HL-60/S4 (cell line): ENCODE measurements around the gene LGALS7B.
"Not testable (repeated sequence)": the region's sequence is repeated elsewhere in the genome, so short reads cannot be mapped to it uniquely, and the experiment has no call there.

Experiments
- in situ Hi-C: fragments of 300-500 bp; cut with MboI; formaldehyde crosslinking; loops from 2 replicates; pipeline ENCODE4 v1.14.3; 2022; ENCODE audit warnings: low sequenced_read_pairs

Gene LGALS7B

GRCh38 chr19:38769635-38770211 is 19.3 kb upstream of the LGALS7B start:
- in situ Hi-C loops, result no loop called here

DNA sequence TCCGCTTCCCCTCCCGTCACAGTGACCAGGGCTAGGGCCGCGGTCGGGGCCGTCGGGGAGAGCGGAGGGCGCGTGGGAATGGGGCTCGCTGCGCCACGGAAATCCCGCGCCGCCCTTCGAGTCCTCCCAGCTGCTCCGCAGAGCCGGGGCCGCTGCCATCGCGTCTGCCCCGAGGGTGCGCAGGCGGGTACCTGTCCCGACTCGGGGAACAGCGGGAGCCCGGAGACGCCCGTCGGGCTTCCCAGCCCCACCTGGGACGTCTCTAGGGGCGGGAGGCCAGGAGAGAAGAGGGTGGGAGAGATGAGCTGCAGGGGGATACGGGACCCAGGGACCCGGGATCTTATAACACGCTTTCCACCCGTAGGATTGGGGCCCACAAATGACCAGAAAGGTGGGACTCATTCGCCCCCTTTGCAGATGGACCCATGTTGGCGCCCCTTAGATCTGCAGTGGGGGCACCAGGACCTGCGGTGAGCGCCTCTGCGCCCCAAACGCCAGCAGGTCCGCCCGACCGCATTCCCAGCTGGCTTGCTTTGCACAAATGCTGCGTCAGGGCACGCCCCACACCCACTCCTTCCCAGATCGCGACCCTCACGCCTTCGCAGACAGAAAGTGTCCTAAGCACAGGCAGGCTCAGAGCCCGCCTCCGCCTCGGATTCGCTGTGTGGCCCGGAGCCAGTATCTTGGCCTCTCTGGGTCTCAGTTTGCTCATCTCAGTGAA is 18.6 kb upstream of the LGALS7B start:
- in situ Hi-C loops, result not testable (repeated sequence)

DNA sequence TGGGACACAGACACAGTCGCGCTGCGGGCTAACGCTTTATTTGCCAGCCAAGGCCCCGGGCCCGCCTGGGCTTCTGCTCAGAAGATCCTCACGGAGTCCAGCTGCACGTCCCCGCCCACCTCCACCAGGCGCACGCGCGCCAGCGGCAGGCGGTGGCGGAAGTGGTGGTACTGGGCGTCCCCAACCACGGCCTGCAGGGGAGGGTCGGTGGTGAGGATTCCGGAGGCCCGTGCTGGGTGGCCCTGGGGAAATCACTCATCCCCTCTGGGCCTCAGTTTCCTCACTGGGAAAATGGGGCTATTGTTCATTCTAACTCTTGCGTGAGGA is 18.1 kb upstream of the LGALS7B start:
- in situ Hi-C loops, result not testable (repeated sequence)

GRCh38 chr19:38771569-38771968 is 17.4 kb upstream of the LGALS7B start:
- in situ Hi-C loops, result not testable (repeated sequence)

- in situ Hi-C loops, result no loop called here
Measured at GRCh38 chr19:38773469-38774177, 15.4 kb upstream of the LGALS7B start, which contains the start of gene LGALS7. TSS of gene LGALS7 (minus strand) at chr19:38773517. CDS start at chr19:38773492, 25 bp downstream.

- in situ Hi-C loops, result no loop called here
Measured at GRCh38 chr19:38774181-38774950, 14.6 kb upstream of the LGALS7B start.

GRCh38 chr19:38778733-38779132 is 10.3 kb upstream of the LGALS7B start:
- in situ Hi-C loops, result no loop called here

GRCh38 chr19:38780443-38780842 is 8.6 kb upstream of the LGALS7B start:
- in situ Hi-C loops, result no loop called here

- in situ Hi-C loops, result no loop called here
Measured at GRCh38 chr19:38781058-38781457, 7.9 kb upstream of the LGALS7B start.

DNA sequence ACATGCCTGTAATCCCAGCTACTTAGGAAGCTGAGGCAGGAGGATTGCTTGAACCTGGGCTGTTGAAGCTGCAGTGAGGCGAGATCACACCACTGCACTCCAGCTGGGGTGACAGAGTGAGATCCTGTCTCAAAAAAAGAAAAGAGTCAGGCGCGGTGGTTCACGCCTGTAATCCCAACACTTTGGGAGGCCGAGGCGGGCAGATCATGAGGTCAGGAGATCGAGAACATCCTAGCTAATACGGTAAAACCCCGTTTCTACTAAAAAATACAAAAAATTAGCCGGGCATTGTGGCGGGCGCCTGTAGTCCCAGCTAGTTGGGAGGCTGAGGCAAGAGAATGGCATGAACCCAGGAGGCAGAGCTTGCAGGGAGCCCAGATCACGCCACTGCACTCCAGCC is 6.8 kb upstream of the LGALS7B start:
- in situ Hi-C loops, result not testable (repeated sequence)

- in situ Hi-C loops, result no loop called here
Measured at GRCh38 chr19:38784224-38784623, 4.8 kb upstream of the LGALS7B start.

DNA sequence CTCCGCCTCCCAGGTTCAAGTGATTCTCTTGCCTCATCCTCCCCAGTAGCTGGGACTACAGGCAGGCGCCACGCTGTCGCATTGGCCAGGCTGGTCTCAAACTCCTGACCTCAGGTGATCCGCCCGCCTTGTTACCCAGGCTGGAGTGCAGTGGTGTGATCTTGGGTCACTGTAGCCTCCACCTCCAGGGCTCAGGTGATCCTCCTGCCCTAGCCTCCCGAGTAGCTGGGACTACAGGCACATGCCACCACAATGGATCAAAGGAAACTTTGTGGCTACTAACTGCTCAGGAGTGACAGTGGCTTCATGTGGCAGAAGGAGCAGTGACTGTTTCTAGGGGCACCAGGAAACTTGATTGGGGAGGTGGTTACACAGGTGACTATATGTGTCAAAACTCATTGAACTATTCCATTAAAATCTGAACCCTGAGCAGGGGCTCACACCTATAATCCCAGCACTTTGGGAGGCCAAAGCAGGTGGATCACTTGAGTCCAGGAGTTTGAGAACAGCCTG is 3.8 kb upstream of the LGALS7B start:
- in situ Hi-C loops, result no loop called here

DNA sequence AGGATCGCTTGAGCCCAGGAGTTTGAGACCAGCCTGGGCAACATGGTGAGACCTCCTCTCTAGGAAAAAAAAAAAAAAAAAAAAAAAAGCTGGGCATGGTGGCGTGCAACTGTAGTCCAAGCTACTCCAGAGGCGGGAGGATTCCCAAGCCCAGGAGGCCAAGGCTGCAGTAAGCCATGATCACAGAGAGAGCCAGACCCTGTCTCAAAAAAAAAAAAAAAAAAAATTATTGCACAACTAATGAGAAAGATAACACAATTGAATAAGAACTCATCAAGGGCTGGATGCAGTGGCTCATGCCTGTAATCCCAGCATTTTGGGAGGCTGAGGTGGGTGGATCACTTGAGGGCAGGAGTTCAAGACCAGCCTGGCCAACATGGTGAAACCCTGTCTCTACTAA is 2.9 kb upstream of the LGALS7B start:
- in situ Hi-C loops, result not testable (repeated sequence)

DNA sequence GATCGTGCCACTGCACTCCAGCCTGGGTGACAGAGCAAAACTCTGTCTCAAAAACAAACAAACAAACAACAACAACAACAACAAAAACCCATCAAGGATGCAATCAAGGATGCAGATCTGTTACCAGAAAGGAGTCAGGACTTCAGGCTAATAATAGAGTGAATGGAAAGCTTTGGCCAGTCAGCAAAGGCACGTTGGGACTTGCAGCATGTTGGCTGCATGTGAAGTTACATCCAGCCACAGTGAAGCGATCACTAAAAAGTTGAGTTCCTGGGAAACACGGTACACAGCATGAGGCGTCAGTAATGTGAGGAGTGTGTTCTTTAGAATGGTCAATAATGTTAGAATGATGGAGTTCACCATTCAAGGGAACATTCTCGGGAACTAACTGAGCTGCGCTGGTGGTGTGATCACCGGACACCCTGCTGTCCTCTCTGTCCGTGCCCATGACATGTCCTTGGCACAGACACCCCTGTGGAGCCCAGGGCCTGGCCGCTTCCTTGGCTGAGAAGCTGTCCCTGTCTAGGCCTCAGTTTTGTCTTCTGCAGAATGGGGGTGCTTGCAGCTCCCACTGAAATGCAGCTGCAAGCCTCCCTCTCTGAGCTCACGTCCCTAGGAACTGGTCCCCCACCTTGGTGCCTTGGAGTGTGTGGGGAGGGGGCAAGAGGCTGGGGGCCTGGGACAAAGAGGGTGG is 2.3 kb upstream of the LGALS7B start:
- in situ Hi-C loops, result no loop called here

- in situ Hi-C loops, result not testable (repeated sequence)
Measured at GRCh38 chr19:38790507-38791403, 1.8 kb downstream of the LGALS7B start.

DNA sequence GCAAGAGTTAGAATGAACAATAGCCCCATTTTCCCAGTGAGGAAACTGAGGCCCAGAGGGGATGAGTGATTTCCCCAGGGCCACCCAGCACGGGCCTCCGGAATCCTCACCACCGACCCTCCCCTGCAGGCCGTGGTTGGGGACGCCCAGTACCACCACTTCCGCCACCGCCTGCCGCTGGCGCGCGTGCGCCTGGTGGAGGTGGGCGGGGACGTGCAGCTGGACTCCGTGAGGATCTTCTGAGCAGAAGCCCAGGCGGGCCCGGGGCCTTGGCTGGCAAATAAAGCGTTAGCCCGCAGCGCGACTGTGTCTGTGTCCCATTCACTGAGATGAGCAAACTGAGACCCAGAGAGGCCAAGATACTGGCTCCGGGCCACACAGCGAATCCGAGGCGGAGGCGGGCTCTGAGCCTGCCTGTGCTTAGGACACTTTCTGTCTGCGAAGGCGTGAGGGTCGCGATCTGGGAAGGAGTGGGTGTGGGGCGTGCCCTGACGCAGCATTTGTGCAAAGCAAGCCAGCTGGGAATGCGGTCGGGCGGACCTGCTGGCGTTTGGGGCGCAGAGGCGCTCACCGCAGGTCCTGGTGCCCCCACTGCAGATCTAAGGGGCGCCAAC is 2.6 kb downstream of the LGALS7B start:
- in situ Hi-C loops, result not testable (repeated sequence)

GRCh38 chr19:38792250-38793111 is 3.5 kb downstream of the LGALS7B start:
- in situ Hi-C loops, result no loop called here

GRCh38 chr19:38793177-38793576 is 4.2 kb downstream of the LGALS7B start:
- in situ Hi-C loops, result no loop called here
